HG02970 (cell line): ENCODE measurements around the gene NASP.

Experiments
- ATAC-seq: cut with Tn5 transposase; IDR thresholded peaks from one replicate; pipeline ENCODE4 v1.9.1; 2021; ENCODE audit warnings: mild to moderate bottlenecking, moderate library complexity, moderate number of reproducible peaks; ENCODE audit not compliant: unreplicated experiment, low FRiP score

The NASP gene

DNA sequence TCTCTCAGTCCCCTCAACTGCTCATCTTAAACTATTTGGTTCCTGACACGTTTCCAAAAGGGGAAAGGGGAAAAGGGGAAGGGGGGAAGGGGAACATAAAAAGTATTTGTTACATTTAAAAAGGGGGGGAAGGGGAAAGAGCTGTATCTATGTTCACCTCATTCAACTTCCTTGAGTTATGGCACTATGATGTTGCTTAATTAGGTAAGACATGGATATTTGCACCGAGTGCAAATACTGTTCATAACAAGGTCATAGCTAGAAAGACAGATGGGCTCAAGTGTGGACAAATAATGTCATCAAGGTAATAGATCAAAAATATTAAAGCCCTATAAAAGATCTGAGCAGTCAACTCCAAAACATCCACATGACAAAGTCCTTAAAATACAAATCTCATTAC lies 76.5 kb downstream of the NASP start:
- no peak for ATAC-seq

DNA sequence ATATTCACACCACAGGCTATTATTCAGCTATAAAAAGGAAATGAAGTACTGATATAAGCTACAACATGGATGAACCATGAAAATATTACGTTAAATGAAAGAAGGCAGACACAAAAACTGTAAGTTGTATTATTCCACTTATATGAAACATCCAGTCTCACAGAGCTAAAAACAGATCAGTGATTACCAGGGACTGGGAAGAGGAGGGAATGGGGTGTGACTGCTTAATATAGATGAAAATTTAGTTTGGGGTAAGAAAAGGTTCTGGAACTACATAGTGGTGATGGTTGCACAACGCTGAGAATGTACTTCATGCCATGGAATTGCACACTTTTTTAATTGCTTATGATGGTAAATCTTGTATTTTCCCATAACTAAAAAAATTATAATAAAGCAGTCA lies 83.0 kb downstream of the NASP start:
- ATAC-seq, result no peak

DNA sequence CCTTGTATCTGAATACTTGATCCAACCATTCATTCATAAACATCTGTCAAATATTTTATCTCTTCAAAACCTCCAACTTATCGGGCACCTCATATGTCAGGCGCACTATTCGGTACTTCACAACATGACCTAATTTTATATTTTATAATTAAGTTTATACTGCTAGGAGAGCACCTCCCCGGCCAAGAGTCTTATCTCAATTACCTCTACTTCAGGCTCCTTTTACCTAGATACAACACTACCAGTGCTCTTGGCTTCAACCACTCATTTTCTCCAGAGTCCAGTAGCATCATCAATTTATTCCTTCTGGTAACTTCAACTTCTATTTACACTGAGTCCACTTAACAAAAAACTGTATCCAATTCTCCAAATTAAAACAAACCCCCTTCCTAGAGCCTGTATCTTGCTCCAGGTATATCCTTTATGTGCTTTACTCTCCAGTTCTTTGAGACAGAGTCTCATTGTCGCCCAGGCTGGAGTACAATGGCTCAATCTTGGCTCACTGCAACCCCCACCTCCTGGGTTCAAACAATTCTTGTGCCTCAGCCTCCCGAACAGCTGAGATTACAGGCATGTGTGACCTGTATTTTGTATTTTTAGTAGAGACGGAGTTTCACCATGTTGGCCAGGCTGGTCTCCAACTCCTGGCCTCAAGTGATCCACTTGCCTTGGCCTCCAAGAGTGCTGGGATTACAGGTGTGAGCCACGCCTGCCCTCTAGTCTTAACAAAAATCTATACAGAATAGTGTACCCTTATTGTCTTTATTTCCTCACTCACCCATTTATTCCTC lies 83.7 kb downstream of the NASP start:
- ATAC-seq, result no peak
